ENCODE results near the gene FNBP1.
"Not testable (repeated sequence)": the region's sequence is repeated elsewhere in the genome, so short reads cannot be mapped to it uniquely, and the experiment has no call there.

The FNBP1 gene

GRCh38 chr9:129952337-129952736 lies 90.7 kb downstream of the FNBP1 start:
- TF ChIP-seq CTCF (IDR thresholded peaks at IDR 0.05; ENCODE audit: low read depth, low read length) = no peak
- H3K4me3 ChIP-seq (replicated peaks in 1 of 2; ENCODE audit: low read depth in 2 of 2, low read length in 2 of 2) = no peak overlapping the region
- DNase-seq (ENCODE audit: low read depth in 2 of 2) = no peak

- DNase-seq (ENCODE audit: low read depth in 2 of 2) = no peak
- H3K4me3 ChIP-seq (replicated peaks in 1 of 2; ENCODE audit: low read depth in 2 of 2, low read length in 2 of 2) = no peak overlapping the region
- TF ChIP-seq CTCF (IDR thresholded peaks at IDR 0.05; ENCODE audit: low read depth, low read length) = no peak
Observed at GRCh38 chr9:129949821-129950220, 93.2 kb downstream of the FNBP1 start.

- DNase-seq (ENCODE audit: low read depth in 2 of 2); H3K4me3 ChIP-seq (replicated peaks in 1 of 2; ENCODE audit: low read depth in 2 of 2, low read length in 2 of 2): not testable (repeated sequence)
Observed at GRCh38 chr9:129948626-129949025, 94.4 kb downstream of the FNBP1 start.

- no peak for TF ChIP-seq CTCF (IDR thresholded peaks at IDR 0.05; ENCODE audit: low read depth, low read length)
- DNase-seq (ENCODE audit: low read depth in 2 of 2) = no peak
- H3K4me3 ChIP-seq (replicated peaks in 1 of 2; ENCODE audit: low read depth in 2 of 2, low read length in 2 of 2) = no peak overlapping the region
Observed at GRCh38 chr9:129946246-129946995, 96.6 kb downstream of the FNBP1 start.

- DNase-seq (ENCODE audit: low read depth in 2 of 2) = peak in 1 of 2 donors; percentile 12
- H3K4me3 ChIP-seq (replicated peaks in 1 of 2; ENCODE audit: low read depth in 2 of 2, low read length in 2 of 2) = no peak overlapping the region
- TF ChIP-seq CTCF (IDR thresholded peaks at IDR 0.05; ENCODE audit: low read depth, low read length) = no peak
Observed at GRCh38 chr9:129945314-129945713, 97.7 kb downstream of the FNBP1 start.

GRCh38 chr9:129944506-129945116 lies 98.4 kb downstream of the FNBP1 start:
- TF ChIP-seq CTCF (IDR thresholded peaks at IDR 0.05; ENCODE audit: low read depth, low read length) = no peak
- no peak for DNase-seq (ENCODE audit: low read depth in 2 of 2)
- H3K4me3 ChIP-seq (replicated peaks in 1 of 2; ENCODE audit: low read depth in 2 of 2, low read length in 2 of 2) = no peak overlapping the region

- no peak for TF ChIP-seq CTCF (IDR thresholded peaks at IDR 0.05; ENCODE audit: low read depth, low read length)
- no peak for DNase-seq (ENCODE audit: low read depth in 2 of 2)
- no peak overlapping the region for H3K4me3 ChIP-seq (replicated peaks in 1 of 2; ENCODE audit: low read depth in 2 of 2, low read length in 2 of 2)
Observed at GRCh38 chr9:129939431-129939830, 103.6 kb downstream of the FNBP1 start.

Data from cardiac fibroblast (primary cell).